ENCODE data around the gene WNT7A.

DNA sequence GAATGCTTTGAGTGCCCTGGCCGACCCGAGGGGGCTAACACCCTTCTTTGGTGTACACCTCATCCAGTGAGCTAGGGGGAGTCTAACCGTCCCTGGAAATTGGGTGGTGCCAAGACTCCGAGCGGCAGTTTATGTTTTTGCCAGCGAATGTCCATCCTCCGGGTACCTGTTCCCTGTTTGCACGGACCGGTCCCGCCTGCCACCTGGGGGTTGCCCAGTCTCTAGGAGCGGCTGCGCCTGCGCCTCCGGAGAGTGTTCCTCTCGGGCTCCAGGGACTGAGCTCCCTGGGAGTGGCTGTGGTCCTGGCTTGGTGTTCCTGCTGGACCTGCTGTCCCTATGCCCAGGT lies 913 bp upstream of the WNT7A start:
- TF ChIP-seq, protein P1, sequence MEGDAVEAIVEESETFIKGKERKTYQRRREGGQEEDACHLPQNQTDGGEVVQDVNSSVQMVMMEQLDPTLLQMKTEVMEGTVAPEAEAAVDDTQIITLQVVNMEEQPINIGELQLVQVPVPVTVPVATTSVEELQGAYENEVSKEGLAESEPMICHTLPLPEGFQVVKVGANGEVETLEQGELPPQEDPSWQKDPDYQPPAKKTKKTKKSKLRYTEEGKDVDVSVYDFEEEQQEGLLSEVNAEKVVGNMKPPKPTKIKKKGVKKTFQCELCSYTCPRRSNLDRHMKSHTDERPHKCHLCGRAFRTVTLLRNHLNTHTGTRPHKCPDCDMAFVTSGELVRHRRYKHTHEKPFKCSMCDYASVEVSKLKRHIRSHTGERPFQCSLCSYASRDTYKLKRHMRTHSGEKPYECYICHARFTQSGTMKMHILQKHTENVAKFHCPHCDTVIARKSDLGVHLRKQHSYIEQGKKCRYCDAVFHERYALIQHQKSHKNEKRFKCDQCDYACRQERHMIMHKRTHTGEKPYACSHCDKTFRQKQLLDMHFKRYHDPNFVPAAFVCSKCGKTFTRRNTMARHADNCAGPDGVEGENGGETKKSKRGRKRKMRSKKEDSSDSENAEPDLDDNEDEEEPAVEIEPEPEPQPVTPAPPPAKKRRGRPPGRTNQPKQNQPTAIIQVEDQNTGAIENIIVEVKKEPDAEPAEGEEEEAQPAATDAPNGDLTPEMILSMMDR (IDR thresholded peaks at IDR 0.05): no peak
- TF ChIP-seq EZH2 (IDR thresholded peaks at IDR 0.05) (no peak), EZH2phosphoT487 (IDR thresholded peaks at IDR 0.05) (no peak)

Measured in neural progenitor cell (in vitro differentiated cells).